Inferior parietal cortex (tissue), 1 donor: Measurements from ENCODE around the gene AKTIP.
"Not testable (repeated sequence)": the region's sequence is repeated elsewhere in the genome, so short reads cannot be mapped to it uniquely, and the experiment has no call there.

ENCODE experiments used
- DNase-seq: peaks from one replicate; pipeline ENCODE4 v3.0.0-alpha.2; 2016; ENCODE audit errors: extremely low spot score

Gene AKTIP

DNA sequence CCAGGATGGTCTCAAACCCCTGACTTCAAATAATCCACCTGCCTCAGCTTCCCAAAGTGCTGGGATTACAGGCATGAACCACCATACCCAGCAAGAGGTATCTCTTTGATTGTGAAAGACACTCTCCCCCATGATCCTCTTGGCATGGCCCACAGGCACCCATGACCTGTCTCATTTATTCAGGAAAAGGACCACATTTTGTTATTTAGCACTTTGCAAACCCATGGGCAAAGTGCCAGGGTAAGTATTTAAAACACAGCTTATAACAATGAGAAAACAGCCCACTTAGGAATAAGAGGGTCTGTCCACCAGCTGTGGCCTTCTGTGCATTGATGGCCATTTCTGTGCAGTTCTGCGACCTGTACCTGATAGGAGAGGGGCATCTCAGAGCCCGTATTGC lies 12.8 kb upstream of the AKTIP start:
- no peak for DNase-seq

GRCh38 chr16:53515259-53515658 lies 12.2 kb upstream of the AKTIP start:
- no peak for DNase-seq

DNA sequence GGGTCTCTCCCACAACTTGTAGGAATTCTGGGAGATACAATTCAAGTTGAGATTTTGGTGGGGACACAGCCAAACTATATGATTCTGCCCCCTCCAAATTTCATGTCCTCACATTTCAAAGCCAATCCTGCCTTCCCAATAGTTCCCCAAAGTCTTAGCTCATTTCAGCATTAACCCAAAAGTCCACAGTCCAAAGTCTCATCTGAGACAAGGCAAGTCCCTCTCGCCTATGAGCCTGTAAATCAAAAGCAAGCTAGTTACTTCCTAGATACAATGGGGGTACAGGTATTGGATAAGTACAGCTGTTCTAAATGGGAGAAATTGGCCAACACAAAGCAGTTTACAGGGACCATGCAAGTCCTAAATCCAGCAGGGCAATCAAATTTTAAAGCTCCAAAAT lies 9.8 kb upstream of the AKTIP start:
- DNase-seq: not testable (repeated sequence)

GRCh38 chr16:53511403-53512280 lies 8.6 kb upstream of the AKTIP start:
- no peak for DNase-seq

- no peak for DNase-seq
These were observed 8.0 kb upstream of the AKTIP start for GRCh38 chr16:53511084-53511402.

GRCh38 chr16:53510704-53511070 lies 7.7 kb upstream of the AKTIP start:
- no peak for DNase-seq

GRCh38 chr16:53509906-53510703 lies 7.1 kb upstream of the AKTIP start:
- peak; percentile 79 for DNase-seq

DNA sequence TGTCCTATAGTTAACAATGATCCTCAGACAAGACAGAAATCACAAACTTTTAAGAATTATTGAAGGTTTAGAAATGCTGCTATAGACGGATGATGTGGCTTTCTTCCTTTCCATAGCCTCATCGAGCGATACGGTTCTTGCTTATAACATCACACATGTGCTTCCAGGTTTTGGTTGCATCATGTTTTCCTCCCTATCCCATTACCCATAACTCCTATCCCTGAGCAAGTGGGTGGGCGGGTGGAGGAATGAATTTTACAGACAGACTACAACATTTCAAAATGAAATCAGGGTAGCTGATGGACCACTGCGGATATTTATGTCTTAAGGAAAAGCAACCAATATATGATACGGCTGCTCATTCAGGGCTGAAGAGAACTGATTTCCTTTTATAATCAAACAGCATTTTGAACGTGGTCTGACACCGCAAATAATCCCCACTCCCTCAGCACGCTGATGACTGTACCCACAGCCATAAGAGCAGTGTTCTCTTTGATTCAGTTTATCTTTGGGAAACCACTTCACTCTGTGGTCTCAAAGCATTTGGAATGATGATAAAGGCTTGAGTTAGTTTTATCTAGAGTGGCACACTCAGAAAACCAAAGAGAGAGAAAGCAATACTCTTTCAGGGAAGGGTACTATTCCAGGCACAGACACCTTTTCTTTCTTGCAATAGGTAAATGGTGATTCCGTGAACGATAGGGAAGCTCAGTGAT lies 4.6 kb upstream of the AKTIP start:
- DNase-seq: no peak

DNA sequence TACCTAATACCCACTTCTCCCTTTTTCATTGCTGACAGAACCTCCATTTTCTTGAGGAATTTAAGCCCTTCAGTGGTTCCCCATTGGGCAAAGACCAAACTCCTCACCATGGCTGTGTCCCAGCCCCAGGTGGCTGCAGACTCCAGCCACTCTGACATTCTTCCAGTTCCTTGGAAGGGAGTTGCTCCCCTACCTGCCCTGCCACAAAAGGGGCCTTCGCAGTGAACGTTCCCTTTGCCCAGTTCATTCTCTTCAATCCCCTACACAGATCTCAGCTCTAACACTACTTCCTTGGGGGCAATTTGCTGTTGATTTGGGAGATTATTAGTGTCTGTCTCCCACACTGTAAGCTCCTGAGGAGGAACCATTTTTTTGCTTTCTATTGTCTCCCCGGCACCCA lies 3.2 kb upstream of the AKTIP start:
- DNase-seq: no peak

DNA sequence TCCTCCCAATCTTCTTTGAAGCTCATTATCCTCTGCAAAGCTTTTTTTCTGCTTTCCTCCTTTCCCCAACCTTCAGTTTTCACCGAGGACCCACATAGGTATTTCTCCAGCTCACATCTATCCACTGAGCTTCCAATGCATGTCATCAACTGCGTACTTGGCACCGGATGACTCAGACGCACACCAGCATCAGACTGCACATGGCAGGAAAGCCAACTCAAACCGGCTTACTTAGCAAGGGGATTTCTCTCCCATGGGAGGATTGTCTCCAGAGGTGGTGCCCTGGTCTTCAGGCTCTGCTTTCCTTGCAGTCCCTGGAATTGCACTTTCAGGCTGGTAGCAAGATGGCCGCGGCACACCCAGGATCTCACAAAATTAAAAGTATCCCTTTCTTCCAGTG lies 1.7 kb upstream of the AKTIP start:
- DNase-seq: no peak

- DNase-seq: no peak
These were observed 1.1 kb upstream of the AKTIP start for GRCh38 chr16:53503991-53504663.

- peak; percentile 100 for DNase-seq
These were observed 388 bp upstream of the AKTIP start for GRCh38 chr16:53503270-53503923.

DNA sequence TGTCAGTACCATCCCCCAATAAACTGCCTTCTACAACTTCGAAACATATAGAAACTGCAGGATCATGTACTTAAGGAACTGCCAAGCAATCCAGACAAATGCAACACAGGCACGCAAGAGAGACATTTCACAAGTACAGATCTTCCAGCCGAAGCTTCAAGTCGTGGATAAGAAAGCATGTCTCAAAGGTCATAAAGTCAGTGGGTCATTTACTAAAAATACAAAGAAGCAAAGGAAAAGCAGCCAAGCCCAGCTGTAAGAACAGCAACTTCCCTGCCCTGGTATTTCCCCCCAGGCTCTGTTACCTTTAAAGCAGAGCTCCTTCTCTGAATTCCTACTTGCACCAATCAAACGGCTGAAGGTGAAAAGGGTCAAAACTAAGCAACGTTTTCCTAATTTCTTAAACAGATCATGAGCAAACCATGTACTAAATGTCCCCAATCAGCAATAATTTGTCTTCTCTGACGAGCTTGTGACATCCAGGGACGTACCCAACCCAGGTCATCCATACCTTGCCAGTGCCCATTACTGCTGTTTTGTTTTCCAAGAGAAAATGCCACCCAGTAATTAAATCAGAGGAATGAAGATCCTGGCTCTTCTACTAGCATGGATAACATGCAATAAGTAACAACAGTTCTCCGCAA lies 1.7 kb downstream of the AKTIP start:
- DNase-seq: no peak

DNA sequence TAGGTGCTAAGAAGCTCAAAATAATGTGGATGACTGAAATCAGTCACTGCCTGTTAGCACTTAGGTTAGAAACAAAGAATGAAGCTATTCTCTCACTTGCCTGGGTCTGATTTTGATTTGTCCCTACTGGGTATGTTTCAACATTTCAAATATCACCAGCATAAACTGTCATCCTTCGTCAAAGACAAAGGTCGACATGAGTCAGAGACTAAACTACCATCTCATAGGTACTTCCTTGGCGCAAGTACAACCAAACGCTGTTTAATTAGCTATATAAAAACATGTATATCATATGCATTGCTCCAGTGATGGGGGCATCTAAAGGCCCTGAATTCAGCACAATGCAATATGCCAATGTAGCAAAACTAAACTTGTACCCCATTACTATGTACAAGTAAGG lies 4.0 kb downstream of the AKTIP start:
- DNase-seq: no peak

GRCh38 chr16:53495325-53495724 lies 7.7 kb downstream of the AKTIP start:
- DNase-seq: no peak

DNA sequence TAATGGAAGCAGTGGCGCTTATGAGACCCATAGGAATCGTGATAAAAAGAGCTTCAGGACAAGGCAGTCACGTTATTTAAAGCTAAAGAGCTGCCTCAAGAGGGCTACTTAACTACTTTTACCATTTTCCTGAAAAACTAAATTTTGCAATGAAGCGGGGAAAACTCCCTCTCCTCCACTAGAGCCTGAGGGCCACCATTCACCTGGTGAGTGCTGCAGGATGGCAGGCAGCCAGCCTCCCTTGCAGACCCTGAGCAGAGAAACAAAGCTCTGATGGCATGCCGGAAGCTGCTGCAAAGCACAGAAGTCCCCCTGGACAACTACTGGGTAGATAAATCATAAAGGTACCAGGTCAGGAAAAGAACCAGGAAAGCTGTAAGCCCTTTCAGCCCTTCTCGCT lies 8.4 kb downstream of the AKTIP start:
- DNase-seq: no peak

DNA sequence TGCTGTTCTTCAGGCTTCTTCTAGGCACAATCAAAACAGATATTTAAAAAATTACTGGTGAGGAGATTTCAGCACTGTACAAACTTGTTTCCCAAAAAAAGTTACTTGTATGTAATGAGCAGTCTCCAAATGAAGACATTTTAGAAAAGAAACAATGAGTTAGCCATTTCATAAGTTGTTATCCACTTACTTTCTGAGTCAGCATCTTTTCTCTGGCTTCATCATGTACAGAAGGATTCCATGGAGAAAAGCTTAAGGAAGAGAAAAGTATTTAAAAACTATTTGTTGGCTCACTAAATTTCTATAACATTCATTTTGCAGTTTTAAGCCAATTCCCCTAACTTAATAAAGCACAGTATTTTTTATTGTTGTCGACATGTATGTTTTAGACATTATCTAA lies 10.5 kb downstream of the AKTIP start:
- DNase-seq: no peak

DNA sequence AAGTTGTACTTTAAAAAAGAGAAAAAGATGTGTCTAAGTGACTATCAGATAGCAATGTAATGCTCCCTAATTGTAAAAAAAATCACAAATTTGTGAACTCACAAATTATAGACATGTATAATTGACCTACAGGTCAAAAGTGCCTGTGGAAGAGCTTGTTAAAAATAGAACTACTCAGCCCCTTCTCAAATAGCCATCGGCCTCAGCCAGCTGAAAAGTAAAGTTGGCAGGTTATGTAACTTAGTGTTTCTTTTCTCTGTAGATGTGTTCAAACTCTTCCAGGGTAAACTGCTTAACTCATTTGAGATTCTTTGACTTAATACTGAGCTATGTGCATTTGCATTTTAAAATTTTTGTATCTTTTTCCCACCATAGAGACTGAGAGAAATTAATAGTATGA lies 13.3 kb downstream of the AKTIP start:
- no peak for DNase-seq

DNA sequence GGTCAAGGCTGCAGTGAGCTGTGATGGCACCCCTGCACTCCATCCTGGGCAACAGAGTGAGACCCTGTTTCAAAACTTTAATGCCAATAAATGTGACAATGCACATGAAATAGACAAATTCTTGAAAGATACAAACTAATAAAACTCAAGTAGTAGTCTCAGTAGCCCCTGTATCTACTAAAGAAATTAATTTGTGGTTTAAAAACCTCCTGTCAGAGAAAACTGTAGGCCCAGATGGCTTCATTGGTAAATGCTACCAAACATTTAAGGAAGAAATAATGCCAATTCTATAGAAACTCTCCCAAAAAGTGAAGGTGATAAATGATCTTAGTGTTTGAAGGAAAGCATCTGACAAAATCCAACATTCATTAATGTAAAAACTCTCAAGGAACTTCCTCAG lies 16.8 kb downstream of the AKTIP start:
- no peak for DNase-seq

GRCh38 chr16:53484542-53484941 lies 18.5 kb downstream of the AKTIP start:
- DNase-seq: no peak

DNA sequence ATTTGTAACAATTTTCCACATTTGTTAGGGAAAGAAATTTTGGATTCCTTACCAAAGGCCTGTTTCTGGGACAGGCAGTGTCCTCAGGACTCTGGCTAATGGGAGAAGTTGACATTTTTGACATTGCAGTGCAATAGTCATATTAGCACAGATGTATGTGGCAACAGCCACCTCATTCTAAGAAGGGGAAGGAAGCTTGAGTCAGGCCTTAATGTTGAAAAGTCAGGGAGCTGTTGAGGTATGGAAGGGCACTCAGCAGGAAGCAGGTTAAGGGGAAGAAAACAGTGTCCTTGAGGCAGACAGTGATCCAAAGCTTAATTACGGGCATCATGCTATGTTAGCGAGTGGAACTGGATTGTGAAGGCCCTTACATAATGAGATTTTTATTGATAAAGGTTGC lies 20.9 kb downstream of the AKTIP start:
- no peak for DNase-seq
